ENCODE data around the gene SMPX.
"Not testable (repeated sequence)": the region's sequence is repeated elsewhere in the genome, so short reads cannot be mapped to it uniquely, and the experiment has no call there.

The SMPX gene

GRCh38 chrX:21757960-21758359, at the start of gene SMPX:
Gene SMPX, minus strand, starts transcription at chrX:21758116. Its CDS starts 3,826 bp downstream, at chrX:21754290.
- no peak for DNase-seq

DNA sequence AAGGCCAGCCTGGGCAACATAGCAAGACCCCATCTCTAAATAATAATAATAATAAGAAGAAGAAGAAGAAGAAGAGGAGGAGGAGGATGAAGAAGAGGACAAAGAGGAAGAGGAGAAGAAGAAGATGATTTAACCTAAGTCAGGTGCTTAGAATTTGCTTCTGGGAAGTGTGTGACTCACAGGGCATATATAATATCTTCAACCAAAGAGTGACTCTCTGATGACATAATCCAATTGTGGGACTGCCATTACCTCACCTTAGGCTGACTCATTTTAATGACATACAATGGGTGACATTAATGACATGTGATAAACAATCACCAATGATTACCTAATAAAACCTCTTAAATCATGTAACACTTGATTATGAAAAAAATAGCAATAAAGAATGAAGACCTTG, 48.8 kb upstream of the SMPX start:
- DNase-seq: no peak

GRCh38 chrX:21802839-21803238, 44.9 kb upstream of the SMPX start:
- DNase-seq: no peak

DNA sequence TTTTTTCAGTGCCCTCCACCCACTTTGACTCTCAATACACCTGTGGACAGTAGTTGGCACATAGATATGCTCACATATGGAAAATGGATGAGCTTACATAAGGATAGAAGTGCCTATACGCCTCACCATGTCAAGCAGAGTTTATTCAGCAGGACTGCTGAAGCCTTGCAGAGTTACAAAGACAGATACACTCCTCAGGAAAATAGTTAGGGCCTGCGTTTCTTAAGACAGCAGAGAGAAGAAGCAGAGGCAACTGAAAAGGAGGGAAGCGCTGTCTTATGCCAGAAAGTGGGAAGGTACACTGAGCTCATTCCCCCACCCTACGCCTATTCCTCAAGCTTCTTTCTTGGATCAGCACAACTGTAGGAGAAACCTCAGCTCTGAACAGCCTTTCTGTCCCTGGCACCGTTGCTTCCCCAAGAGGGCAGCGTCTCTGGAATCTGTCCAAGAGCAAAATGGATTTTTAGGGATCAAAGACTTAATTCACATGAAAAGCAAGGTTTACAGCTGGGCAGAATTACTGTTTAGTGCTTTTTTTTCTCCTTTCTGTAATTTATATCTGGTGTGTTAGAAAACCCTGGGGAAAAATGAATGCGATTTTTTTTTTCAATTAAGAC, 44.2 kb upstream of the SMPX start:
- DNase-seq: no peak

DNA sequence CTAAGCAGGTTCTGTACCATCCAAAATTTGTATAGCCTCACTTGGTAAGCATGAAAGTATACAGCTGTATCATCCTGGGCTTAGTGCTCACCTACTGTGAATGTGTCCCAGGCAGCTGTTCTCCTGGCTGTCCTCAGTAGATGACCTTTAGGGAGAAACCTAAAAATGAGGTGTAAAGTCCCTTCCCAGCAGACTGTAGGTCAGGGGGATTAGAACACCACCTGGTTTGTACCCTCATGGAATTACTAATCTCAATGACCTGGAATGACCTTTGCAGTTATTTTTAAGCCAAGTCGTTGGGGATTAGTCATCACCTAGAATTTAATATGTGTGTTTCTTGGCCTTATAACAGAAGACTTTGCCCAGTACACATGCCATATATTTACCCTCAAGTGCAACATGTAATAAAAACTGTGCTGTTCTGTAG, 42.4 kb upstream of the SMPX start:
- no peak for DNase-seq

- no peak for DNase-seq
Observed at GRCh38 chrX:21799767-21800166, 41.9 kb upstream of the SMPX start.

- no peak for DNase-seq
Observed at GRCh38 chrX:21798677-21799219, 40.8 kb upstream of the SMPX start.

DNA sequence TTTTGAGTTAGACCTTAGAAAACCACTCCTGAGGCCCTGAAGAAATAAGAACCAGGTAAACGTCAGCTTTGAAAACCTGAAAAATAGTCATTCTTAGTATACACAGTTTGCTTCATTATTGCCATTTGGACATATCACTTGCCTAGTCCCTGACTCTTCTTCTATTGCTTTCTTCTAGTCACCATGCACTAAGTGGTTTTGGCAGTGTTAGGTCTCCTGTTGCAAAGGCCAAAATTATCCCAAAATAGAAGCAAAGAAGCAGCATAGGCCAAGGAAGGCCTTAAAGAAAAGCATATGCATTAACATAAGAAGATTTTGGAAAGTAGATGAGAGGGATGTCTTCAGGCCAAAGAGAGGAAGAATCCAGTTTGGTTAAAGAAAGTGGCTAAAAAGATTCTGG, 24.1 kb upstream of the SMPX start:
- DNase-seq: no peak

DNA sequence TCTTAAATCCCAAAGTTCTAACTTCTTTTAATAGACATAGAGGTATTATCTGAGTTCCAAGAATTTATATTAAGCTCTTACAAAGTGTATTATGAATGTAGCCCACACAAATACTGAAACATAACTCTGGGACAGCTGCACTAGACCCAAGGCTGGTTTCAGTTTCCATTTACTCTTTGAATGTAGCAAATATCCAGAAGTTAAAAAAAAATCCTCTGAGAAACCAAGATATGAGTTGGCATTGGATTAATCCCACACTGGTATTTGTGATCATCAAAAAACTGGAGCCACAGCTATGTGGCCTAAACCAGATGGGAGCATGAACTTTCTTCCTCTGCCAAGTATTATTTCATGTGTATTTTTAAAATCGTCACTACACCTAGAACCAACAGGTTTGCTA, 23.6 kb upstream of the SMPX start:
- no peak for DNase-seq

DNA sequence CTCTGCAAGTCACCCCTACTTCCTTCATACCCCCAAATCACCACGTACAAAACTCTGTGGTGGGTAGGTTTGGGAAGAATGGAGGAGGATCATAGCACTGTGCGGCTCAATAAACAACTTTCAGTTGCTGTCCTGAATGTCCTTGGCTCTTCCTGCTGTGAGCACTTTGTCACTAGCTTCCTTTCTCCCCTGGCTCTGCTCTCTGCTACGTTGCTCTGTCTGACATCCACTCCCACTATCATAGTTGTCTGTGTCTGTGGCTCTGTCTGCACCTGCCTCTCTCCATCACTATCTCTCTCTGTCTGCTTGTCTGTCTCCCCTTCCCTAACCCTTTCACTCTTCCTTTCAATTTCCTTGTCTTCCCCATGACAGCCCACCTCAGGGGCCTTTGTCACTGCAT, 21.2 kb upstream of the SMPX start:
- no peak for DNase-seq

DNA sequence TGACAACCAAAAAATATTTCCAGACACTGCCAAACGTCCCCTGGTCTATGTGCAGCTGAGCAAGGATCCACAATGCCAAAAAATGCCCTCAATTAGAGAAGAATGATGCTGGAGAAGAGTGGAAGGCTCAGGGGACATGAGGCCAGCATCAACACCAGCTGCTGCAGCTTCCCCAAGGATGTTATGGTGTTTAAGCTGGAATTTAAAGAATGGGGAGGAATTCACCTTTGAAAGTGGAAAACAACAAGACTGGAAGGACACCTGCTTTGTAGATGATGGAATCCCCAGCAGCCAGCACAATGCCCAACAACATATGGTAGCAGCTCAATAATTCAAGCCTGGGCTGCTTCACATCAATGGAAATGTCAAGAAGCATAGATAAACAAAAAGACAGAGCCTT, 20.3 kb upstream of the SMPX start:
- no peak for DNase-seq

DNA sequence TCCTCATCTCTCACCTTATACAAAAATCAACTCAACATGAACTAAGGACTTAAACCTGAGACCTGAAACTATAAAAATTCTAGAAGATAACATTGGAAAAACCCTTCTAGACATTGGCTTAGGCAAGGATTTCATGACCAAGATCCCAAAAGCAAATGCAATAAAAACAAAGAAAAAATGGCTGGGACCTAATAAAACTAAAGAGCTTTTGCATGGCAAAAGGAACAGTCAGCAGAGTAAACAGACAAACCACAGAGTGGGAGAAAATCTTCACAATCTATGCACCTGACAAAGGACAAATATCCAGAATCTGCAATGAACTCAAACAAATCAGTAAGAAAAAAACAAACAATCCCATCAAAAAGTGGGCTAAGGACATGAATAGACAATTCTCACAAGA, 17.2 kb upstream of the SMPX start:
- DNase-seq: not testable (repeated sequence)

- not testable (repeated sequence) for DNase-seq
Observed at GRCh38 chrX:21773036-21773435, 15.1 kb upstream of the SMPX start.

- DNase-seq: no peak
Observed at GRCh38 chrX:21770631-21771321, 12.9 kb upstream of the SMPX start.

GRCh38 chrX:21766101-21766500, 8.2 kb upstream of the SMPX start:
- DNase-seq: no peak

DNA sequence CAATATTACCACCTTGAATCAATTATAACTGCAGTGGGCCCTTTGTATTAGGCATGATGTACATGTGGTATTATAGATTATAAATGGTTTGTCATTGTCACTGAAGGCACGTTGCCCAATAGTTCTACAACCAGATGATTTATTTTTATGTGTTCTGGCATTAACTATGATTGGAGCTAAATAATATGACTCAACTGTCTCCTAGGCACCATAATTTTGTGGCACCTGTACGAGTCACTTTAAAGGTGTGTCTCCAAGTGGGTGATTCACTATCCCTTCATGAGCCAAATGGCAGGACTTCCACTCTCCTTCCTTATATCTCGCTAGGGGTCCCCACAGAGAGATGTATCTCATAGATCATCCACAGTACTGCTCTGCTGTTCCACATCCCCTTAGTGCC, 6.1 kb upstream of the SMPX start:
- no peak for DNase-seq

GRCh38 chrX:21758488-21758887, 572 bp upstream of the SMPX start:
- DNase-seq: no peak

- DNase-seq: no peak
Observed at GRCh38 chrX:21756785-21757529, 959 bp downstream of the SMPX start.

DNA sequence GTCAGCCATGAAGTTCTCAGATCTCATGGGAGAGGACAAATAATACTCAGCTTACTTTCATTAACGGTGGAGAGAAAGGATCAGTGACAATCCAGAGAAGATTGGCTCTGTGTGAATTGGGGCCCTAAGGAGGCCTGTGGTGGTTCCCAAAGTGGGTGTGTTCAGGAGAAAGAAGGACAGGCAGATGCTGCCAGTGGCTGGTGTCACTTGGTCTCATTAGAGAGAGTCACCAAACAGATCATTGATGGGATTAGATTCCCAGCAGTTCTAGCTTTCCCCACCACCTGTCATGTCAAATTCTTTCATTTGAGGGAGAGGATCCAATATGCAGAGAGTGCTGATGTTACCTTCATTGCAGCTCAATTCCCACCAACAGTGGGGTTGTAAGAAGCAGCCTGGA, 8.0 kb downstream of the SMPX start:
- DNase-seq: no peak

- no peak for DNase-seq
Observed at GRCh38 chrX:21748235-21748634, 9.7 kb downstream of the SMPX start.

- no peak for DNase-seq
Observed at GRCh38 chrX:21747558-21747957, 10.4 kb downstream of the SMPX start.

GRCh38 chrX:21745756-21746155, 12.2 kb downstream of the SMPX start:
- DNase-seq: no peak

GRCh38 chrX:21744721-21745120, 13.2 kb downstream of the SMPX start:
- no peak for DNase-seq

GRCh38 chrX:21744060-21744459, 13.9 kb downstream of the SMPX start:
- no peak for DNase-seq

Measured in T1000 (cell line).